ENCODE data around the gene MIEF2.
A peak's percentile ranks its signal among the peaks of the same experiment; 100 is the strongest.

The MIEF2 gene

GRCh38 chr17:18226284-18226945, 34.0 kb upstream of the MIEF2 start:
- Histone ChIP-seq H2AFZ (ENCODE audit: low read length) (no peak overlapping the region), H3K79me2 (ENCODE audit: insufficient read depth, low read length) (no peaks in the 10 kb centered on the region)

GRCh38 chr17:18227635-18228034, 32.8 kb upstream of the MIEF2 start:
- H3K79me2 ChIP-seq (ENCODE audit: insufficient read depth, low read length): no peaks in the 10 kb centered on the region
- H3K9ac ChIP-seq (ENCODE audit: low read length): no peak overlapping the region
- H3K4me2 ChIP-seq (ENCODE audit: low read length): no peak overlapping the region

More at GRCh38 chr17:18226284-18226945, 34.0 kb upstream of the MIEF2 start:
- peak overlapping the region; percentile 99 for H3K4me2 ChIP-seq (ENCODE audit: low read length)
- no peaks in the 10 kb centered on the region for H3K36me3 ChIP-seq (ENCODE audit: insufficient read depth, low read length)
- peaks cover 20% of the 10 kb centered on the region for H3K4me1 ChIP-seq (ENCODE audit: insufficient read depth, low read length, severe bottlenecking)
- peak overlapping the region; percentile 85 for H3K9ac ChIP-seq (ENCODE audit: low read length)
- H3K9me3 ChIP-seq (ENCODE audit: low read length): no peaks in the 10 kb centered on the region
- H3K27ac ChIP-seq (ENCODE audit: low read depth, low read length, poor library complexity, severe bottlenecking): no peak overlapping the region
- peak overlapping the region; percentile 91 for H3K4me3 ChIP-seq (ENCODE audit: low read depth, low read length, poor library complexity, severe bottlenecking)
- H3K9me2 ChIP-seq (ENCODE audit: low read depth, low read length): no peaks in the 10 kb centered on the region
- no peak for TF ChIP-seq EZH2 (IDR thresholded peaks at IDR 0.05; ENCODE audit: borderline replicate concordance, low read length)
- no peak for TF ChIP-seq CTCF (IDR thresholded peaks at IDR 0.05; ENCODE audit: low read length)
- no peaks in the 10 kb centered on the region for H4K20me1 ChIP-seq (ENCODE audit: insufficient read depth, low read length)
- no peaks in the 10 kb centered on the region for H3K27me3 ChIP-seq (ENCODE audit: insufficient read depth, low read length)
- H3F3A ChIP-seq (ENCODE audit: insufficient read depth, low read length): no peaks in the 10 kb centered on the region

GRCh38 chr17:18228176-18228682, 32.2 kb upstream of the MIEF2 start:
- Histone ChIP-seq H3K36me3 (ENCODE audit: insufficient read depth, low read length) (no peaks in the 10 kb centered on the region), H3F3A (ENCODE audit: insufficient read depth, low read length) (no peaks in the 10 kb centered on the region), H3K4me2 (ENCODE audit: low read length) (no peak overlapping the region), H3K4me3 (ENCODE audit: low read depth, low read length, poor library complexity, severe bottlenecking) (no peak overlapping the region), H3K27me3 (ENCODE audit: insufficient read depth, low read length) (no peaks in the 10 kb centered on the region), H3K4me1 (ENCODE audit: insufficient read depth, low read length, severe bottlenecking) (peaks cover 20% of the 10 kb centered on the region), H4K20me1 (ENCODE audit: insufficient read depth, low read length) (no peaks in the 10 kb centered on the region), H3K9me3 (ENCODE audit: low read length) (no peaks in the 10 kb centered on the region), H3K27ac (ENCODE audit: low read depth, low read length, poor library complexity, severe bottlenecking) (no peak overlapping the region), H3K79me2 (ENCODE audit: insufficient read depth, low read length) (no peaks in the 10 kb centered on the region), H3K9ac (ENCODE audit: low read length) (no peak overlapping the region), H3K9me2 (ENCODE audit: low read depth, low read length) (no peaks in the 10 kb centered on the region), H2AFZ (ENCODE audit: low read length) (no peak overlapping the region)
- TF ChIP-seq EZH2 (IDR thresholded peaks at IDR 0.05; ENCODE audit: borderline replicate concordance, low read length) (no peak), CTCF (IDR thresholded peaks at IDR 0.05; ENCODE audit: low read length) (no peak)

More at GRCh38 chr17:18227635-18228034, 32.8 kb upstream of the MIEF2 start:
- Histone ChIP-seq H3K4me1 (ENCODE audit: insufficient read depth, low read length, severe bottlenecking) (peaks cover 20% of the 10 kb centered on the region), H3F3A (ENCODE audit: insufficient read depth, low read length) (no peaks in the 10 kb centered on the region), H2AFZ (ENCODE audit: low read length) (no peak overlapping the region), H3K36me3 (ENCODE audit: insufficient read depth, low read length) (no peaks in the 10 kb centered on the region), H3K27ac (ENCODE audit: low read depth, low read length, poor library complexity, severe bottlenecking) (no peak overlapping the region), H3K9me3 (ENCODE audit: low read length) (no peaks in the 10 kb centered on the region), H4K20me1 (ENCODE audit: insufficient read depth, low read length) (no peaks in the 10 kb centered on the region), H3K9me2 (ENCODE audit: low read depth, low read length) (no peaks in the 10 kb centered on the region), H3K4me3 (ENCODE audit: low read depth, low read length, poor library complexity, severe bottlenecking) (no peak overlapping the region), H3K27me3 (ENCODE audit: insufficient read depth, low read length) (no peaks in the 10 kb centered on the region)
- TF ChIP-seq CTCF (IDR thresholded peaks at IDR 0.05; ENCODE audit: low read length) (no peak), EZH2 (IDR thresholded peaks at IDR 0.05; ENCODE audit: borderline replicate concordance, low read length) (no peak)

Measured in OCI-LY1 (cell line).